ENCODE measurements around the gene HECW1.

Gene HECW1

GRCh38 chr7:43148161-43148731 is 35.8 kb downstream of the HECW1 start:
- no peak for DNase-seq (ENCODE audit: low read depth)

- no peak for DNase-seq (ENCODE audit: low read depth)
These were observed 38.6 kb downstream of the HECW1 start for GRCh38 chr7:43151076-43151475.

- DNase-seq (ENCODE audit: low read depth): no peak
These were observed 40.2 kb downstream of the HECW1 start for GRCh38 chr7:43152696-43153095.

- no peak for DNase-seq (ENCODE audit: low read depth)
These were observed 43.2 kb downstream of the HECW1 start for GRCh38 chr7:43155636-43156035.

GRCh38 chr7:43163885-43164284 is 51.4 kb downstream of the HECW1 start:
- DNase-seq (ENCODE audit: low read depth): no peak

- DNase-seq (ENCODE audit: low read depth): peak; percentile 94
These were observed 52.3 kb downstream of the HECW1 start for GRCh38 chr7:43164757-43165156.

GRCh38 chr7:43166686-43167085 is 54.2 kb downstream of the HECW1 start:
- DNase-seq (ENCODE audit: low read depth): no peak

GRCh38 chr7:43169076-43169475 is 56.6 kb downstream of the HECW1 start:
- DNase-seq (ENCODE audit: low read depth): no peak

GRCh38 chr7:43170571-43170970 is 58.1 kb downstream of the HECW1 start:
- DNase-seq (ENCODE audit: low read depth): no peak

GRCh38 chr7:43175570-43176200 is 63.2 kb downstream of the HECW1 start:
- DNase-seq (ENCODE audit: low read depth): no peak

GRCh38 chr7:43179393-43179792 is 66.9 kb downstream of the HECW1 start:
- DNase-seq (ENCODE audit: low read depth): no peak

GRCh38 chr7:43192806-43193460 is 80.5 kb downstream of the HECW1 start:
- no peak for DNase-seq (ENCODE audit: low read depth)

GRCh38 chr7:43193893-43194292 is 81.4 kb downstream of the HECW1 start:
- DNase-seq (ENCODE audit: low read depth): no peak

- DNase-seq (ENCODE audit: low read depth): no peak
These were observed 82.8 kb downstream of the HECW1 start for GRCh38 chr7:43195256-43195655.

- DNase-seq (ENCODE audit: low read depth): no peak
These were observed 83.3 kb downstream of the HECW1 start for GRCh38 chr7:43195768-43196167.

- DNase-seq (ENCODE audit: low read depth): no peak
These were observed 83.9 kb downstream of the HECW1 start for GRCh38 chr7:43196379-43196778.

- DNase-seq (ENCODE audit: low read depth): no peak
These were observed 85.6 kb downstream of the HECW1 start for GRCh38 chr7:43198016-43198415.

- no peak for DNase-seq (ENCODE audit: low read depth)
These were observed 86.2 kb downstream of the HECW1 start for GRCh38 chr7:43198599-43199090.

- no peak for DNase-seq (ENCODE audit: low read depth)
These were observed 87.1 kb downstream of the HECW1 start for GRCh38 chr7:43199371-43200160.

- peak; percentile 25 for DNase-seq (ENCODE audit: low read depth)
These were observed 89.5 kb downstream of the HECW1 start for GRCh38 chr7:43201912-43202311.

GRCh38 chr7:43204081-43204480 is 91.6 kb downstream of the HECW1 start:
- DNase-seq (ENCODE audit: low read depth): peak; percentile 47

GRCh38 chr7:43205171-43205795 is 92.8 kb downstream of the HECW1 start:
- DNase-seq (ENCODE audit: low read depth): no peak
